ENCODE results near the gene AJAP1. TPM values are rescaled to one million over a fixed set of nuclear protein-coding genes. Genes with fewer than 3 reads are reported as not detected.

AJAP1 gene
- total RNA-seq, 1 donor from 2014 or later, result 3.5 TPM

DNA sequence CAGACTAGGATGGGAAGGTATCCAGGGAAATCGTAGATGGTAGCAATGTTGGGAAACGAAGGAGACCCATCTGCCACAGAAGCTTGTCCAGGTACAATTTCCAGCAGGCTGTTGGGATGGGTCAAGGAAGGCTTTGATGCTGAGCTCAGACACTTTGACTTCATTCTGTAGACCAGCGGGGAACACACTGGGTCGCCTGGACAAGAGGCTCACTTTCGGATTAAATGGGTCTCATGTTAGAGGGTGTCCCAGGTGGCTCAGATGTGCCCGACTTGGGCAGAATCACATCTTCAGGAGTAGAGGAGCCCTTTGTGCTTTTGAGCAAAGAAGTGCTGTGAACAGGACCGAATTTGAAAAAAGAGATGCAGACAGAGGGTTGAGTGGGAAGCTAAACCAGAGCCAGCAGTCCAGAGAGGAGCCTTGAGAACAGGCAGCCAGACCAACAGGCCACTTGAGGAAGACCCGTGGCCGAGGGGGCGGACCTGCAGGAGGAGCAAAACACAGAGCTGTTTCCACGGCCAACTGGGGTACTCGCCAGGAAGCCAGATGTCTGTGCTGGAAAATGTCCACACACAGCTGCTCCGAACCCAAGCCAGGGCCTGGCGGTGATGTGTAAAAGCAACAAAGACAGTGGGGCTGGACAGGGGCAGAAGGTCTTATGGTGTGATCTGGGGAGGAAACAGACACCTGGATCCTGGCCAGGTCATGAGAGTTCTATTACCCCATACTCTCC is 146.9 kb downstream of the AJAP1 start:
- no peak for DNase-seq
- H3K9me3 Mint-ChIP-seq (ENCODE audit: unreplicated experiment), result peaks cover 14% of the 10 kb centered on the region
- no peak overlapping the region for H3K27ac Mint-ChIP-seq (ENCODE audit: unreplicated experiment)
- no peak overlapping the region for H3K4me3 Mint-ChIP-seq (ENCODE audit: unreplicated experiment)
- peaks cover 14% of the 10 kb centered on the region for H3K36me3 Mint-ChIP-seq (ENCODE audit: unreplicated experiment)
- TF ChIP-seq, protein P1, sequence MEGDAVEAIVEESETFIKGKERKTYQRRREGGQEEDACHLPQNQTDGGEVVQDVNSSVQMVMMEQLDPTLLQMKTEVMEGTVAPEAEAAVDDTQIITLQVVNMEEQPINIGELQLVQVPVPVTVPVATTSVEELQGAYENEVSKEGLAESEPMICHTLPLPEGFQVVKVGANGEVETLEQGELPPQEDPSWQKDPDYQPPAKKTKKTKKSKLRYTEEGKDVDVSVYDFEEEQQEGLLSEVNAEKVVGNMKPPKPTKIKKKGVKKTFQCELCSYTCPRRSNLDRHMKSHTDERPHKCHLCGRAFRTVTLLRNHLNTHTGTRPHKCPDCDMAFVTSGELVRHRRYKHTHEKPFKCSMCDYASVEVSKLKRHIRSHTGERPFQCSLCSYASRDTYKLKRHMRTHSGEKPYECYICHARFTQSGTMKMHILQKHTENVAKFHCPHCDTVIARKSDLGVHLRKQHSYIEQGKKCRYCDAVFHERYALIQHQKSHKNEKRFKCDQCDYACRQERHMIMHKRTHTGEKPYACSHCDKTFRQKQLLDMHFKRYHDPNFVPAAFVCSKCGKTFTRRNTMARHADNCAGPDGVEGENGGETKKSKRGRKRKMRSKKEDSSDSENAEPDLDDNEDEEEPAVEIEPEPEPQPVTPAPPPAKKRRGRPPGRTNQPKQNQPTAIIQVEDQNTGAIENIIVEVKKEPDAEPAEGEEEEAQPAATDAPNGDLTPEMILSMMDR (IDR thresholded peaks at IDR 0.05; ENCODE audit: partially characterized antibody, unreplicated experiment), result no peak
- H3K27me3 Mint-ChIP-seq (ENCODE audit: unreplicated experiment), result no peaks in the 10 kb centered on the region
- no peaks in the 10 kb centered on the region for H3K4me1 Mint-ChIP-seq (ENCODE audit: low read depth, unreplicated experiment)

DNA sequence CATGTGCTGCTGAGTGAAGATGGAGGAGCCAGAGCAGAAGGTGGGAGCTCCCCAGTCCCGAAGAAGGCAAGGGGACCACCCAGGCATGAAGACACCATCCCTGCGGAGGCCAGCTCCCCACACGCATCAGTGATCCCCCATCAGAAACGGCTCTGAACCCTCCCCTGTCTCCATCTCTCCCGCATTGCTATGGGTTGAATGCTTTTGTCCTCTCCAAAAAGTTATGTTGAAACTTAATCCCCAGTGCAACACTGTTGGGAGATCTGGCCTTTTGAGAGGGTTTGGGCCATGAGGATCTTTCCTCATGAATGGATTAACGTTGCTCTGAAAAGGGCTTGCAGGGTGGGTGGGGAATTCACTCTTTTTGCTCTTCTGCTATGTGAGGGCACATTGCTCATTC is 147.6 kb downstream of the AJAP1 start:
- Mint-ChIP-seq H3K27ac (ENCODE audit: unreplicated experiment) (no peak overlapping the region), H3K9me3 (ENCODE audit: unreplicated experiment) (peaks cover 9% of the 10 kb centered on the region), H3K36me3 (ENCODE audit: unreplicated experiment) (peaks cover 8% of the 10 kb centered on the region), H3K27me3 (ENCODE audit: unreplicated experiment) (peaks cover 1% of the 10 kb centered on the region), H3K4me1 (ENCODE audit: low read depth, unreplicated experiment) (no peaks in the 10 kb centered on the region), H3K4me3 (ENCODE audit: unreplicated experiment) (no peak overlapping the region)
- TF ChIP-seq, protein P1 (IDR thresholded peaks at IDR 0.05; ENCODE audit: partially characterized antibody, unreplicated experiment), result no peak
- no peak for DNase-seq

DNA sequence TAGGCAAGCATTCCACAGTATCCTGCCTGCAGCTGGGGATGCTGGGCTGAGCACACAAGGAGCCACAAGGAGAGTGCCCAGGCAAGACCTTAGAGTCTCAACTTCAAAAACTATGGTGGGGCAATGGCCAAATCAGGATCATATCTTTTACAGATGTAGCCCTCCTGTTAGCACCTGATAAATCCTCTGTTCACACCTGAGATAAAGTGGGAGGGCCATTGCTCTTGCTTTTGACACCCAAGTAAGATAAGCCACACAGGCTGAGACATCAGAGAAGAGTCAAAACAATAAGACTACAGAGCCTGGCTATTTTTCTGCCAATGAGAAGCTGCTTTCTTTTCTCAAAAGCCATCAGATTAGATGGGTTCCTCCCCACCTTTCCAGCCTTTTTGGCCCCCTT is 148.9 kb downstream of the AJAP1 start:
- TF ChIP-seq, protein P1 (IDR thresholded peaks at IDR 0.05; ENCODE audit: partially characterized antibody, unreplicated experiment), result no peak
- no peak for DNase-seq
- H3K36me3 Mint-ChIP-seq (ENCODE audit: unreplicated experiment), result peaks cover 5% of the 10 kb centered on the region
- H3K4me1 Mint-ChIP-seq (ENCODE audit: low read depth, unreplicated experiment), result no peaks in the 10 kb centered on the region
- no peak overlapping the region for H3K27ac Mint-ChIP-seq (ENCODE audit: unreplicated experiment)
- peaks cover 1% of the 10 kb centered on the region for H3K27me3 Mint-ChIP-seq (ENCODE audit: unreplicated experiment)
- H3K9me3 Mint-ChIP-seq (ENCODE audit: unreplicated experiment), result peaks cover 8% of the 10 kb centered on the region
- no peak overlapping the region for H3K4me3 Mint-ChIP-seq (ENCODE audit: unreplicated experiment)

DNA sequence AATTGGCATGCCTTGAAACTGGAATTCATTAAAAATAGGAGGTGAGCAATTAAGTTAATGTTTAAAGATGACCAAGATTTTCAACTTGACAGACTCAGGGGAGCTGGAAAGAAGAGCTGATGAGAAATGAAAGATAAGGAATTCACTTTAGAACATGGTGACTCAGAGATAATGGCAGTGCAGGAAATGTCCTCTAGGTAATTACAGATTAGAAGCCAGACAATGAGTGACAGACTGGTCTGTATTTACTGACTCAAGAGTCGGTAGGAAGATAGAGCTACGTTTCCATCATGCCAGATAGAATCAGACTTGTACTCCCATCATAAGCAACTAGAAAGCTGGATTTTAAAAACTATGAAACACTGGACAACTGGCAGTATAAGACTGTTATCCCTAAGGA is 151.6 kb downstream of the AJAP1 start:
- no peak for DNase-seq
- Mint-ChIP-seq H3K36me3 (ENCODE audit: unreplicated experiment) (no peaks in the 10 kb centered on the region), H3K9me3 (ENCODE audit: unreplicated experiment) (peaks cover 7% of the 10 kb centered on the region), H3K4me3 (ENCODE audit: unreplicated experiment) (no peak overlapping the region), H3K4me1 (ENCODE audit: low read depth, unreplicated experiment) (no peaks in the 10 kb centered on the region), H3K27me3 (ENCODE audit: unreplicated experiment) (peaks cover 1% of the 10 kb centered on the region), H3K27ac (ENCODE audit: unreplicated experiment) (no peak overlapping the region)
- TF ChIP-seq, protein P1 (IDR thresholded peaks at IDR 0.05; ENCODE audit: partially characterized antibody, unreplicated experiment), result no peak

DNA sequence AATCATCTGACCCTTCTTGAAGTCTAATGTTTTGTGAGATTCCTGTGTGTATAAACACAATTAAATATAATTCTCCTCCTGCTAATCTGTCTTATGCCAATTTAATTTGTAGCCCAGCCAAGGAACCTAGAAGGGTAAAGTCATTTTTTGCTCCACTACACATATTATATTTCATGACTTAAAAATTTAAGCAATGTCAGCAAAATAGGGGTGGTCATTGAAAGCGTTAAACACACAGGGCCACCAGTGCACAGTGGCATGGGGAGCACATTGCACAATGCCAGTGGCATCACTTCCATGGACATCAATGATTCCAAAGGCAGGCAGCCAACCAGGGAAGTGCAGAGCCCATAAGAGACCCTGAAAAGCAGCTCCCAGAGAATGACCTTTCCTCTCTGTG is 166.1 kb downstream of the AJAP1 start:
- peaks cover 5% of the 10 kb centered on the region for H3K36me3 Mint-ChIP-seq (ENCODE audit: unreplicated experiment)
- no peak for DNase-seq
- H3K4me1 Mint-ChIP-seq (ENCODE audit: low read depth, unreplicated experiment), result no peaks in the 10 kb centered on the region
- H3K27ac Mint-ChIP-seq (ENCODE audit: unreplicated experiment), result no peak overlapping the region
- no peak overlapping the region for H3K4me3 Mint-ChIP-seq (ENCODE audit: unreplicated experiment)
- peaks cover 3% of the 10 kb centered on the region for H3K27me3 Mint-ChIP-seq (ENCODE audit: unreplicated experiment)
- H3K9me3 Mint-ChIP-seq (ENCODE audit: unreplicated experiment), result peaks cover 10% of the 10 kb centered on the region
- TF ChIP-seq, protein P1 (IDR thresholded peaks at IDR 0.05; ENCODE audit: partially characterized antibody, unreplicated experiment), result no peak

Measured in glutamatergic neuron (in vitro differentiated cells).